IPS DF 4.7 (cell line): ENCODE measurements around the gene ROCK2.

Source experiments
- DNase-seq: peaks from one replicate; pipeline ENCODE4 v3.0.0-alpha.2; 2013; ENCODE audit warnings: low spot score; ENCODE audit errors: extremely low read depth

The ROCK2 gene

DNA sequence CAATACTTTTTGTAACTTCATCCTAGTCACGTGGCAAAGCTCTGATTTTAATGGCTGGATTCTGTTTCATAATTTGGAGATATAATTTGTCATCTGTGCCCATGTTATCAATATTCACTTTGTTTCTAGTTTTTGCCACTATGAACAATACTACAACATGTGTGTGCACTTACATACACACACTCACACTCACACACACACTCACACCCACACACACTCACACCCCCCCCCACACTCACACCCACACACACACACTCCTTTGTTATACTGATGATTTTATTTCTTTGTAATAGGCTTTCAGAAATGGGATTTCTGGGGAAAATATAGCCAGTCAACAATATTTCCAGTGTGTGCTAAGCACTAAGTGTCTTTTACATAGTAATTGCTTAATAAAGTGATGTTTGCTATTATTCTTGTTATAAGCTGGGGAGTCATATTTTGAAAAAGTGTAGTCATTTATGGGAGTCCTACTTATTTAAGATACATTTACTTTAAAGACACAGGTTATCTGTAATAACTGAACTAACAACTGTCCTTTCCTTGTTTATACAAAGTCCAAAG lies 22.8 kb upstream of the ROCK2 start:
- DNase-seq: no peak

DNA sequence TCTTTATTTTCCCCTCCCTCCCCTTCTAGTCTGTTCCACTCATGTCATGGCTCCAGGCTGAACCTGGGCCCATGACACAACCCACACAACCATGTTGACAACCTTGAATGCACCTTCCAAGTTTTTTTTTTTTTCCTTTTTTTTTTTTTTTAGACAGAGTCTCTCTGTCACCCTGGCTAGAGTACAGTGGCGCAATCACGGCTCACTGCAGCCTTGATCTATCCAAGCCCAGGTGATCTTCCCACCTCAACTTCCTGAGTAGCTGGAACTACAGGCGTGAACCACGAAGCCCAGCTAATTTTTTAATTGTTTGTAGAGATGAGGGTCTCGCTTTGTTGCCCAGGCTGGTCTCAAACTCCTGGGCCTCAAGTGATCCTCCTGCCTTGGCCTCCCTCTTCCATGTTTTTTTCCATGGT lies 21.9 kb upstream of the ROCK2 start:
- DNase-seq: no peak

DNA sequence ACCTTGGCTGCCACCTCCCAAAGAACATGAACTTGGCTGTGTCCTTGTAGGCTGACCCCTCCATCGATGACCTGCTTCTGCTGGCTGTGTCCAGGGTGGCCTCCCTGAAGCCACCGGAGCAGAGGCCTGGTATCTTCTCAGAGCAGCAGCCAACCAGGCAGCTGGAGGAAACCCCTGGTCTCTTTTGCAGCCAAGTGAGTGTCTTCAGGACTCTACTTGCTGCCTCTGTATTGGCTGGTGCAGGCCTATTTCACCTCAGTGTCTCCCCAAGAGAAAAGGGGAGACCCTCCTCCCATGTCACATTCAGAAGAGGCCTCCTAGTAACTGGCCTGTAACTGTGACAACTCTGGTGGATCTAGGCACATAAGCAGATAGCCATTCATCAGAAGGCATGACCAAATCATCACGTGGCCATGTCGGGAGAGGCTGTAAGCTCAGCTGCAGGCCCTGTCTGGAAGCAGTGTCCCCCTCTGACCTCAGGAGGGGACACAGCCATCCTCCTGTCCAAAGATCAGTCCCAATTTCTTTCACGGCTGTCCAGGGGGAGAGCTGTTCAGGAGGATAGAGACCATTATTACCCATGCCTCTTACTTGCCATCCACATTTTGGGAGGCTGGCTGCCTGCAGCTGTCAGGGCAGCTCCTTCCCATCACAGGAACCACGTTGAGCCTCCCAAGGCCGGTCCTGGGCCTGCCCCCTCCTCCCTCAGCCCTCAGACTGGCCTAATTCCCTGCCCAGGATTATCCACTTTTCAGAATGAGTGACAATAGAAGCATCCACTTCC lies 20.9 kb upstream of the ROCK2 start:
- DNase-seq: no peak

DNA sequence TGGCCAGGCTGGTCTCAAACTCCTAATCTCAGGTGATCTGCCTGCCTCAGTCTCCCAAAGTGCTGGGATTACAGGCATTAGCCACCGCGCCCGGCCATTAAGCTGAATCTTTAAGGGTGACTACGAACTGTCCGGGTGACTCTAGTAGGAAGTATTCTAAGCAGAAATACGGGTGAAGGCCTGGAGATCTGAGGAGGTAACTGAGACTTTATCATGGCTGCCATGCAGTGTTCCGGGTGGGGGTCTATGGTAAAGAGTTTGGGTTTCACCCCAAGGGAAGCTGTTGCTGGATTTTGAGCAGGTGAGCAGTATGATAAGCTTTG lies 20.1 kb upstream of the ROCK2 start:
- DNase-seq: no peak

DNA sequence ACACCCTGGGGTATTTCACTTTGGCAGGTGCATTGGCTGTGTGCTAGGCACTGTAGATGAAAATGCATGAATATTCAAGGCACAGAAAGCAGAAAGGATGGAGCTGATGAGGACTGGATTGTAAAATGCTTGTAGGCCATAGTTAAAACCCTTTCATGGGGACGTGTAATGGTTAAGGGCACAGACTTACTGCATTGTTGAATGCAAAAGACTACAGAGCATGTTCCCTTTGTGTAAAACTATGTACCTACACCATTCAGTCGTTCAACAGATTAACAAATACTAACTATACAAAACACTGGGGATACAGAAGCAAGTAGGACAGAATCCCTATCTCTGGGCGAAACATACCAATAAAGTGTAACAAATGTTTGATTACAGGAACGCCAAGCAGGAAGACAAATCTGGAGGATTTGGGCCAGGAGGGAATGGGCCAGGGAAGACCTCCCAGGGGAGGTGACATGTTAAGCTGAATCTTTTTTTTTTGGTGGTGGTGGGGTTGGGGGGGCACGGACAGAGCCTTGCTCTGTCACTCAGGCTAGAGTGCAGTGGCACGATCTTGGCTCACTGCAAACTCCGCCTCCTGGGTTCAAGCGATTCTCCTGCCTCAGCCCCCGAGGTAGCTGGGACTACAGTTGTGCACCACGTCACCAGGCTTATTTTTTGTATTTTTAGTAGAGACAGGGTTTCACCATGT lies 19.6 kb upstream of the ROCK2 start:
- DNase-seq: no peak

DNA sequence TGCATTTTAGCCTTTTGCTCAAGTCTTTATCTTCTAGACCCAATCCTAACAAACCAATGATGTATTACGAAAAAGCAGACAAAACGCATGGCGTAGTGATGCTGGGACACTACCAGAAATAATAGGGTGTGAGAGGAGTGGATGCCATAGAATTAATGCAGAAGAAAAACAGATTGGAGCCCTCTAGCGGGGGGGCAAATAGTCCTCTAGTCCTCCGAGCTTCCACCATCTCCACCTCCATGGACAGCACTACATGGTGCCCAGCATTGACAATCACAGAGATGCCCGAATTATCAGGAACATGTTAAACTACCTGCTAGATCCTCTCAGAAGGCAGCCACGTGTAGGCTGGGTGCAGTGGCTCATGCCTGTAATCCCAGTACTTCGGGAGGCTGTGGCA lies 15.4 kb upstream of the ROCK2 start:
- DNase-seq: no peak

DNA sequence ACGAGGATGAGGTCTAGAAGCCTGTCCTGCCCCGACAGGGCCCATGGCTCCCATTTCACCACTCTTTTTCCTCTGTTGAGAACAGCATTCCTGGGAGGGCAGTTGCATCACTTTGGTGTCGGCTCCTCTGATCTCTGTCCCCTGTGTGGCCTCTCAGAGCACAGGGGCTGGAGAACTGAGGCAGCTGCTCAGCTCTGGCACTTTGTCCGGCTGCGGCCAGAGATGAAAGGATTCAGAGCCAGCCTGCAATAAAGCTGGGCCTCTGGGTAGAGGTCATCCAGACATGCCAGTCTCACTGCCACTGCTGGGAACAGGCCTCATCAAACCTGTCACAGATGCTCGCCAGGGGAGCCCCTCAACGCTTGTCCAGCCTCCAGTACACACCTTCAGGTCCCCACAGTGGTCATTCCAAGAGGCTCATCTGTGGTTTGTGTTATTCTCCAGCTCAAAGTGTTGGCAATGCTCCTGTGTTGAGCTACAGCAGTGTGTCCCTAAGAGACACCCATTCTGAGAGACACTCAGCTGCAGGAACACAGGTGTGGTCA lies 13.1 kb upstream of the ROCK2 start:
- DNase-seq: no peak

DNA sequence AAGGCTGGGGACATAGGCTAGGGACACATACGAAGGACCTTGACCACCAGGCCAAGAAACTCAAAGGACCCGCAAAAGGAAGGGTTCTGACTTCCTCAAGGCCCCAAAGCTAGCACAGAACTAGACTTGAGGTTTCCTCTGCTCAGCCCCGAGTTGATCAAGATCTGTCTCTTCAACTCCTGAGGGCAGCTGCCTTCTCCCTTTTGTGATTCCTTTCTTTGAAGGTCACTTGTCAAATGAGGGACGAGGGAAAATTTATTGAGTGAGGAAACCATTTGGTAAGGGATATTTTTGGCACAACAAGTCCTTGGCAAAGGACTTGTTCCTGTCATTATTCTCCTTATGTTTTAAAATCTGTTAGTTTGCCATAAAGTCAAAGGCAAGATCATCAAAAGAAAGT lies 12.3 kb upstream of the ROCK2 start:
- DNase-seq: no peak

DNA sequence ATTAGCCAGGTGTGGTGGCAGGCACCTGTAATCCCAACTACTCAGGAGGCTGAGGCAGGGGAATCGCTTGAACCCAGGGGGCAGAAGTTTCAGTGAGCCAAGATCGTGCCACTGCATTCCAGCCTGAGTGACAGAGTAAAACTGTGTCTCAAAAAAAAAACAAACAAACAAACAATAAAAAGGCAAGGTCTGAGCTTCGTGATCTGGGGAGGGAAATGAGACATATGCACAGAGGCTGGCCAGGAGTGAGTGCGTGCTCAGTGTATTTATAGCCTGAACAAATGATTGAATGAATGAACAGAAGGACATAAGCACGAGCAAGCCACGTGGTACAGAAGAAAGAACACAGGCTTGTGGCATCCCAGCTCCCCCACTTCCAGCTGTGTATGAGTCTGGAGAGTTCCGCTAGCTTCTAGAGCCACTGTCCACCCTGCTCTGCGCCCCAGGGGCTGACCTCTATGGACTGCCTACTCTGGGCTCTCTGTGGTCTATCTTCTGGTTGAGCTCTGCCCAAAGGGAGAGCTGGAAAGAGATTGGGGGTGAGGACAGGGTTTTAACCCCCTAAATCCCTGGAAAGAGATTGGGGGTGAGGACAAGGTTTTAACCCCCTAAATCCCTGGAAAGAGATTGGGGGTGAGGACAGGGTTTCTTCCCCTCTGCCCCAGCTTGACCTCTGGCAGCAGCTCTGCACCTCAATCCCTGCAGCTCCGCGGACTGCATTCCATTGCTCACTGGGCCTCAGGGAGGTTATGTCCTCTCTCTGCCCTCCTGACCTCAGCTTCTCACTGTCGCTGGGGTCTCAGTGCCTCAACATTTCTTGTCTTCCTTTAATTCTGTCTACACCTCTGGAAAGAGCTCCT lies 11.0 kb upstream of the ROCK2 start:
- DNase-seq: no peak

DNA sequence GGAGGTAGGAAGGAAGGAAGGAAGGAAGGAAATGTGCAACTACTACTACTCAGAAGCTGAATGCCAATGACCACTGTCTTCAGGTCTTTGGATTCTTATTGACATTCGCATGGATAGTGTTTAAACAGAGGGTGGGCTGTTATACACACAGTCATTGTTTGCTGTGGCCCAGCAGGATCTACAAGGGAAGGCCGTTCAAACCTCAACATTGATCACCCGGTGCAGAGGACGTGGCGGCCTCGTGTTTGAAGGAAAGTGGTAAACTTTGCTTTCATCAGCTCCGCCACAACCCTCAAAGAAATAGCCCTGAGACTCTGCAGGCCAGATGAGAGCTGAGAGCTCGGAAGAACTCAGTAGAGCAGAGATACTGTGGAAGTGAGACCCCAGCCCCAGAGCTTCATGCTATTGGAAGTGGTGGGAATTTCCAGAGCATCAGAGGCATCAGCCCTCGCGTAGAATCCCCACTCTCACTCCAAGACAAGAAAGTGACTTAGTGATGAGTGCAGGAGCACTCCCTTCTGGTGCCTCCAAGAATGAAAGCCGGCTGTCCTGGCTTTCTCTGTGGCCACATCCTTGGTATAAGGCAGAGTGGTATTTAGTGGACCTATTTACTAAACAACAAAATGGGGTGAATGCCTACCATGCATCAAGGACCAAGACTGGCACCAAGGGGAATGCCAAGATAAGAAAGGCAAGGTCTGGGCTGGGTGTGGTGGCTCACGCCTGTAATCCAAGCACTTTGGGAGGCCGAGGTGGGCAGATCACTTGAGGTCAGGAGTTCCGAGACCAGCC lies 10.1 kb upstream of the ROCK2 start:
- no peak for DNase-seq

DNA sequence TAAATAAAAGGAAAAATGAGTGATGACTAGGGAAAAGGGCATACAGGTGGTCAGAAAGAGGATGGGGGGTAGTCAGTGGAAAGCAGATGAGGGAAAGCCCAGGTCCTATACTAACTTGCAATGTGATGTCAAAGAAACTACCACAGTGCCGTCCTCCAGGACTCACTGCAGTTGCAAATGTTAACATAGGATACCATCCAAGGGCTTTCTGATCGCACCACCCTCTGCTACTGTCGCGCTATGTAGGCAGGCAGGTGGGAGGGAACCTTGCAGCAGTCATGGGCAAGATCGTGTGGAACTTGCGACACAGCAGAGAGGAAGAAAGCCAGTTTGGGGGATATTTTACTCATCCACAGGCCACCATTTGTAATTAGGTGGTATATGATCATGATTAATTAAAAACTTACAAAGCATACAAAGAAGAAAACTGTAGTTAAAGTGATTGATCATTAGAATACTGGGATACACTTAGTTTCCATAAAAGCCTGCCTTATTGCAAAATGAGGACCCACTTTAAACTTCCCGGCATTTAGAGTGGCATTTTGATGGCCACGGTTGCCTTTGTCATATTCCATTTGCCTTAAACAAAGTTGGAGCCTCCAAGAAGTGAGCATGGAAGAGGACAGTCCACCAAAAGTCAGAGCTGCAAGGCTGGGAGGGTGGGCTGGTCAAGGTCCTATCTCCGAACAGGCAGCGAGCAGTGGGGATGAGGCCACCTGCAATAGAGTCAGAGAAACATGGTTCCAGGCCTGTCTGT lies 8.5 kb upstream of the ROCK2 start:
- no peak for DNase-seq

DNA sequence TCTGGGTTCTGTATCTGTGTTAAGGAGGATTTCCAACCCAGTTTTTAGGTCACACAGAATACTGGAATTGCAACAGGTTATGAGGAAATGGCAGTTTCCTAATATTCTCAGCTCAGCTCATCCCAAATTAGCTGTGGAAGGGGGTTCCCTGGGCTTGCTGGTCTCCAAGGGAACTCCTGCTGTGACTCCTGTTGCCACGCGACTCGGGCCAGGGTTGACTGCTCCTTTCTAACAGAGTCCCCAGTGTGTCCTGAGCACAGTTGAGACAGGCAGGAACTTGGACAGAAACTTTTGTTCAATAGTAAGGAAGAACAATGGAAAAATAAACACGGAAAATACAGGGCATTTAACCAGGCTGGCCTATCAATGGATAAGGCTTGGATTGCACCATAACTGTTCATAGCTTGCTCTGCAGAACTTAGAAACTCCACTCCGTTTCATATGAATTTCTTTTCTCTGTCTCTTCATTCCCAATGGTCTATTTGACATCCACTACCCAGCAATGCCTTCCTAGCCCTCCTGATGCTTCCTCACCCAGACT lies 3.8 kb upstream of the ROCK2 start:
- DNase-seq: no peak

DNA sequence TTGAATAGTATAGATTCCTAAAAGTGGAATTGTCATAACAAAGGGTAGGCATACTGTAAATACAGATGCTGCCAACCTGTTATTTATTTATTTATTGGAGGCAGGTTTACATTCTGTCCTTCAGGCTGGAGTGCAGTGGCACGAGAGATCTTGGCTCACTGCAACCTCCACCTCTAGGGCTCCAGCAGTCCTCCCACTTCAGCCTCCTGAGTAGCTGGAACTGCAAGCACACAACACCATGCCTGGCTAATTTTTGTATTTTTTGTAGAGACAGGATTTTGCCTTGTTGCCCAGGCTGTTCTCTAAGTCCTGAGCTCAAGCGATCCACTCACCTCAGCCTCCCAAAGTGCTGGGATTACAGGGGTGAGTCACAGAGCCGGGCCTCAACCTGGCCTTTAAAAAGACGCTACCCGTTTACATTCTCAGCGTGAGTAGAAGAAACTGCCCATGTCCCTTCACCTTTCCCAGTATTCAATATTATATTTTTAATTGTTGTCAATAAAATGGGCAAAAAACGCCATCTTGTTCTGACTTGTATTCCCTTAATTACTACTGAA lies 3.0 kb upstream of the ROCK2 start:
- no peak for DNase-seq

DNA sequence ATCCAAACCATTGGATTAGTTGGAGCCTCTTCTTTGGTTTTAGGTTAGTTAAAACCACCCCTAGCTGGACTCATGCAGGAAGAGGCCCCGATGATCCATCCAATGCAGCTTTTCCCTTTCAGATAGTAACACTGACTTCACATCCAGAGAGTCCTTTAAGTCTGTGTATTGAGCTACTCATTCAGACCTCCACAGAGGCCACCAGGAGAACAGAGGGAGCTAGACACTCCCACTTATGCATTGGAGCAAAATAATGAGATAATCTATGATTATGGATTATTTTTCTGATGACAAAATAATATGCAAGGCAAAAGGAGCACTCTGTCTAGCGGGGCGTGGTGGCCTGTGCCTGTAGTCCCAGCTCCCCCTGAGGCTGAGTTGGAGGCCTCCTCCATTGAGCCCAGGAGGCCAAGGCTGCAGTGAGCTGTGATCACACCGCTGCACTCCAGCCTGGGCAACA lies 1.6 kb upstream of the ROCK2 start:
- no peak for DNase-seq

DNA sequence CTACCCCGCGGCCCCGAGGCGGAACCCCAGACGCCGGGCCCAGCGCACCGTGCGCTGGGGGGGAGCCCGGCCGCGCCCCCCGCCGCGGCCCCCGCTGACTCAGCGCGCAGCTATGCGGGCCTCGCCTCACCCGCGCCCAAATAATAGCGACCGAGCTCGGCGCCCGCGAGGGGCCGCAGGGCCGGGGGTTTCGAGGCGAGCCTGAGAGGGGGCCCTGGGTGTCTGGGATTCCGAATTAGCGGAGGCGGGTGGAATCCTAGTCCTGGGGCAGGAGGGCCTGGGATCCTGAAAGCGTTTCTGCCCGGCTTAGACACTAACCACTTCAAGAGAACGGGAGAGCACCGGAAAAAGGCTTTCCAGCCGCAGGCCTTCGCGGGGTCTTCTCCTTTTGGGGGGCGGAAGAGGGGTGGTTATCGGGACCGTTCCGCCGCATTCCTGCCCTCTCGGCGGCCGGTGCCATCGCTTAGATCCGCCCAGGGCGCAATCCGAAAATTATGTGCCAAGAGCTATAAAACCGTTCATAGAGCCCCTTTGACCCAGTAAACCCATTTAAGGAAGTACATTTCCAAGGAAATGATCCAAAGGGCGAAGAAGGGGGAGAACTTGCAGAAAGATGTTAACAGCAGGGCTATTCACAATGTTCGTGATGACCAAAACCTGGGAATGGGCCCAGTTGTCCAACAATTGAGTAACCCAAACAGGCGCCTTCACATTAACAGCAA lies 681 bp upstream of the ROCK2 start:
- DNase-seq: no peak

DNA sequence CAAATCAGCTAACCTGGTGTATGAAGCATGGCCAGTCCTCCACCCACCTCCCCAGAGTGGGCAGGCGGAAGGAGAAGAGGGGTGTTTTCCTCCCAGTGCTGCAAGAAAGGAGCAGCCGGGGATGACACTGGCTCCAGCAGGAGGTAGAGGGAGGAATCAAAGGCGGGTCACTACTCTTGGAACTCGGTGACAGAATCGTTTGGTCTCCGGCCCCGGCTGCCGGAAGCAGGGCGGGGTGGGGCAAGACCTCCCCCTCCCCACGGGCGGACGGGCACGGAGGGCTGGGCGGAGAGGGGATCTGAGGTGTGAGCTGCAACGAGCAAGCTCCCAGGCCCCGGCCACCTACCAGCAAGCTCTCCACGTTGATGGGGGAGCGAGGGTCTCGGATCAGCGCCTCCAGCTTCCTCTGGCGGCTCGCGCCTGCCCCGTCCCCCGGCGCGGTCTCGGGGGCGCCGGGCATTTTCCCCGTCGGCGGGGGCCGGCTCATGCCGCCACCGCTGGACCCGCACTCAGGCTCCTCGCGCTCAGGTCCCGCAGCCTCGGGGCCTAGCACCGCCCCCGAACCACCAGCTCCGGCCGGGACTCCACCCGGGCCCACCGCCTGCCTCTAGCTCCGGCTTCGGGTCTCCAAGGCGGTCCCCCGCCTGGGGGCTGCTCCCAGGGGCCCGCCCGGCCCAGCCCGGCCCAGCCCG lies 640 bp downstream of the ROCK2 start:
- no peak for DNase-seq

DNA sequence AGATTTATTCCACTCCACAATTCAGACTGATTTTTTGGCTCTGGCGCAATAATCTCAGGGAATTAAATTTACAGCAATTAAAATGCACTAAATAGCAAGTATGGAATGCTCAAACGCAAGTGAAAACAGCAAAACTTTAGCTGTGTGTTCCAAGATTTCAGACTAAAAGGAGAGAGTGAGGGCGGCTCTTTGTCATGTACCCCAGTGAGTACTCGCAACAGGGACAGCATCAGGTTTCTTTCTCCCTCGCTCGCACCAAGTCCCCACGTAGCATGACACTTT lies 1.1 kb downstream of the ROCK2 start:
- no peak for DNase-seq

DNA sequence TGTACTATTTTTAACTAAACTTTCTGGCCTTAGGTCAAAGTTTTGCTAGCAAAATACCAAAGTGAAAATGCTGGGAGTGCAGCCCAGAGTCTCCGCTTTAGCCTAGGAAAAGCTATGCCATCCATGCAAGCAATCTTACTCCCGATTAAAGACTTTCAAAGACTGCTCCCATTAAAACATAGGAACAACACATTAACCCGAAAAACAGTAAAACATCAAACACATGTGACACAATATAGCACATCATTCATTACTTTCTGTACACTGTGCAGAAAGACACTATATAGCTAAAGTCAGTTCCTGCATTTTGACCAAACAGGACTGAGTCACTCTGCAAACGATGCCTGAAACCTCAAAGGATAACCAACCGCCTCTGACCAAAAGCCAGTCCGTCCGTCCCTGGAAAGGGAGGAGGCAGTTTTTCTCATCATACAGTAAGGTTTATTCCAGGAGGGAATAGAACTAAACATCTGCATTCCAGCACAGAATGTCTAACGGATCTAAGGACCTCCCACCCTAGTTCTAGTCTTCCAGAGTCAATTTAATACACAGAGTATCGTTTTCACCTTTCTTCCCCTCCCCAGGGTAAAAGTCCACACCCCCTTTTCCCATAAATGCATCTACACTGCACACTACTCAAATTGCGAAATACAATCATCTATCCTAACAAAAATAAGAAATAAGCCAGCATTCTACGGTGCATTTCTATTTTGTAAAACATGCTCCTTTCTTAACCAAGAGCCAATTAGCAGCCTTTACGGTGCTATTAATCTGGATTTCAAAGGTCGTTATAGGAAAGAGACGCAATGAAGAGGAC lies 1.7 kb downstream of the ROCK2 start:
- DNase-seq: no peak
